Caco-2 (cell line): Measurements from ENCODE around the gene PCBP3. TPM values are rescaled to one million over a fixed set of nuclear protein-coding genes. Genes with fewer than 3 reads are reported as not detected.
"Not testable (repeated sequence)": the region's sequence is repeated elsewhere in the genome, so short reads cannot be mapped to it uniquely, and the experiment has no call there.

Experiments used
- BruUV-seq: library from RNA; stranded (reverse); fragments of 400-500 nt; replicated peaks from 2 replicates; lab custom pipeline; 2021; lab: Mats Ljungman, UMichigan
- CTCF ChIA-PET: fragments of 300-600 bp; sonication (Branson Sonifier 250); formaldehyde crosslinking; loops from one replicate; lab custom pipeline; 2022; ENCODE audit warnings: antibody characterized with exemption; lab: Charles Lee
- POLR2A ChIA-PET: fragments of 300-600 bp; sonication (Branson Sonifier 250); formaldehyde crosslinking; loops from one replicate; lab custom pipeline; 2022; ENCODE audit warnings: antibody characterized with exemption; lab: Charles Lee
- DNase-seq, 2 experiments: peaks; one replicate each; pipeline versions ENCODE4 v3.0.0 to v3.0.0-alpha.2; 2020 to 2022
- H3K27me3 ChIP-seq: replicated peaks from 2 replicates; pipeline ENCODE4 v1.6.0; 2011; ENCODE audit warnings: low read length; ENCODE audit not compliant: control insufficient read depth, insufficient read depth
- H3K36me3 ChIP-seq: 2 replicates; pipeline ENCODE4 v1.5.1; 2011; ENCODE audit warnings: low read length; ENCODE audit not compliant: control insufficient read depth, insufficient read depth
- H3K4me1 ChIP-seq: fragments of 250-450 bp; sonication (Bioruptor Pico); 2 replicates; pipeline ENCODE4 v1.5.1; 2020; ENCODE audit warnings: mild to moderate bottlenecking
- H3K4me3 ChIP-seq: 2 replicates; pipeline ENCODE4 v1.5.1; 2011; ENCODE audit warnings: low read depth, mild to moderate bottlenecking, control low read depth, low read length
- H3K9me3 ChIP-seq: fragments of 250-450 bp; sonication (Bioruptor Pico); 2 replicates; pipeline ENCODE4 v1.5.1; 2020; ENCODE audit warnings: mild to moderate bottlenecking, moderate library complexity
- H3K27ac Mint-ChIP-seq: one replicate; pipeline ENCODE4 v1.8.0; 2022; ENCODE audit warnings: mixed read lengths; ENCODE audit not compliant: unreplicated experiment
- H3K27me3 Mint-ChIP-seq: one replicate; pipeline ENCODE4 v1.8.0; 2022; ENCODE audit warnings: mixed read lengths; ENCODE audit not compliant: insufficient read depth, unreplicated experiment
- H3K36me3 Mint-ChIP-seq: one replicate; pipeline ENCODE4 v1.8.0; 2022; ENCODE audit warnings: mild to moderate bottlenecking, mixed read lengths; ENCODE audit not compliant: insufficient read depth, unreplicated experiment
- H3K4me1 Mint-ChIP-seq: one replicate; pipeline ENCODE4 v1.8.0; 2022; ENCODE audit warnings: low read depth, mixed read lengths; ENCODE audit not compliant: unreplicated experiment
- H3K4me3 Mint-ChIP-seq: one replicate; pipeline ENCODE4 v1.8.0; 2022; ENCODE audit warnings: mild to moderate bottlenecking, moderate library complexity, mixed read lengths; ENCODE audit not compliant: unreplicated experiment
- H3K9me3 Mint-ChIP-seq: one replicate; pipeline ENCODE4 v1.8.0; 2022; ENCODE audit warnings: mixed read lengths; ENCODE audit not compliant: unreplicated experiment
- intact Hi-C: fragments of 100-400 bp; cut with micrococcal nuclease; formaldehyde crosslinking; loops from one replicate; pipeline ENCODE4 v1.10.0; 2022; ENCODE audit not compliant: unreplicated experiment
- total RNA-seq: library from RNA; stranded (reverse); gene quantifications from 2 replicates; pipeline ENCODE4 v1.2.3, GENCODE V29; 2022
- TF ChIP-seq, protein P1 (sequence below), 2 experiments: fragments of 200-600 bp in 1 of 2; IDR thresholded peaks; 1 replicate in 1 of 2; 2 replicates in 1 of 2; pipeline versions ENCODE4 v1.5.1 to v1.8.0; 2011 to 2022; ENCODE audit warnings: antibody characterized with exemption in 1 of 2, control low read depth in 1 of 2, inconsistent platforms in 1 of 2, low read depth in 1 of 2, low read length in 1 of 2, mild to moderate bottlenecking in 1 of 2, moderate library complexity in 1 of 2; ENCODE audit not compliant: insufficient read depth in 1 of 2, severe bottlenecking in 1 of 2, unreplicated experiment in 1 of 2

Gene PCBP3
- total RNA-seq, 1 experiment from 2014 or later, result 0.75 TPM

DNA sequence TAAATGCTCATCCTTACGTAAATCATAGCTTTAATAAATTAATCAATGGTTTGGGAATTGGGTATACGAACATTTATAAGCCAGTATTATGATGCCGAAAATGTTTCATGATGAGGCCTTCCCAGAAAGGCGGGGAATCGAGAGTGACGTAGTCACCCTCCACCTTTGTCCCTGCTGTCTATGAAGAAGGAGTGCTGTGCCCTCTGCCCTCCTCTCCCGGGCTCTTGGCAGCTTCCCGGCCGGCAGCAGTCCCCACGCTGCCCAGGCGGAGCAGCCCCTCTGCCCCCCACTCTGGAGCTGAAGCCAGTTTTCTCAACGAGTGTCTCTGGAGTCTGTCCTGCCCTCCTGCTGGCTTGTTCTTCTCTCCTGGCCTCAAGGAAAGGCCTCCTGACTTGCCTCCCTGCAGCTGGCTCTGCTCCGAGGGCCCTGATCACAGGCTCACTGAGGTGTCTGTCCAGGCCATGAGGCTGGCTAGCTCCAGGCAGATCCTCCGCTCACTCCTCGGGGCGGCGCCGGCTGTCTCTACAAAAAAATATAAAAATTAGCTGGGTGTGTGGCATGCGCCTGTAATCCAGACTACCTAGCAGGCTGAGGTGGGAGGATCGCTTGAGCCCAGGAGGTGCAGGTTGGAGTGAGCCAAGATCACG lies 187.3 kb downstream of the PCBP3 start:
- no peaks in the 10 kb centered on the region for H3K36me3 ChIP-seq
- Mint-ChIP-seq H3K9me3 (no peaks in the 10 kb centered on the region), H3K27ac (no peak overlapping the region), H3K36me3 (no peaks in the 10 kb centered on the region), H3K4me3 (no peak overlapping the region), H3K27me3 (no peaks in the 10 kb centered on the region), H3K4me1 (no peaks in the 10 kb centered on the region)
- TF ChIP-seq, protein P1, sequence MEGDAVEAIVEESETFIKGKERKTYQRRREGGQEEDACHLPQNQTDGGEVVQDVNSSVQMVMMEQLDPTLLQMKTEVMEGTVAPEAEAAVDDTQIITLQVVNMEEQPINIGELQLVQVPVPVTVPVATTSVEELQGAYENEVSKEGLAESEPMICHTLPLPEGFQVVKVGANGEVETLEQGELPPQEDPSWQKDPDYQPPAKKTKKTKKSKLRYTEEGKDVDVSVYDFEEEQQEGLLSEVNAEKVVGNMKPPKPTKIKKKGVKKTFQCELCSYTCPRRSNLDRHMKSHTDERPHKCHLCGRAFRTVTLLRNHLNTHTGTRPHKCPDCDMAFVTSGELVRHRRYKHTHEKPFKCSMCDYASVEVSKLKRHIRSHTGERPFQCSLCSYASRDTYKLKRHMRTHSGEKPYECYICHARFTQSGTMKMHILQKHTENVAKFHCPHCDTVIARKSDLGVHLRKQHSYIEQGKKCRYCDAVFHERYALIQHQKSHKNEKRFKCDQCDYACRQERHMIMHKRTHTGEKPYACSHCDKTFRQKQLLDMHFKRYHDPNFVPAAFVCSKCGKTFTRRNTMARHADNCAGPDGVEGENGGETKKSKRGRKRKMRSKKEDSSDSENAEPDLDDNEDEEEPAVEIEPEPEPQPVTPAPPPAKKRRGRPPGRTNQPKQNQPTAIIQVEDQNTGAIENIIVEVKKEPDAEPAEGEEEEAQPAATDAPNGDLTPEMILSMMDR (IDR thresholded peaks at IDR 0.05; ENCODE audit: insufficient read depth in 1 of 2, low read depth in 1 of 2, low read length in 1 of 2, severe bottlenecking in 1 of 2, unreplicated experiment in 1 of 2), result no peak
- no peaks in the 10 kb centered on the region for H3K27me3 ChIP-seq
- intact Hi-C loops, result no loop called here
- no peaks in the 10 kb centered on the region for H3K4me1 ChIP-seq
- no peak overlapping the region for H3K4me3 ChIP-seq
- DNase-seq, result no peak
- ChIA-PET POLR2A (no interaction called here), CTCF (no interaction called here)
- no TSS peak for BruUV-seq
- H3K9me3 ChIP-seq, result no peaks in the 10 kb centered on the region

DNA sequence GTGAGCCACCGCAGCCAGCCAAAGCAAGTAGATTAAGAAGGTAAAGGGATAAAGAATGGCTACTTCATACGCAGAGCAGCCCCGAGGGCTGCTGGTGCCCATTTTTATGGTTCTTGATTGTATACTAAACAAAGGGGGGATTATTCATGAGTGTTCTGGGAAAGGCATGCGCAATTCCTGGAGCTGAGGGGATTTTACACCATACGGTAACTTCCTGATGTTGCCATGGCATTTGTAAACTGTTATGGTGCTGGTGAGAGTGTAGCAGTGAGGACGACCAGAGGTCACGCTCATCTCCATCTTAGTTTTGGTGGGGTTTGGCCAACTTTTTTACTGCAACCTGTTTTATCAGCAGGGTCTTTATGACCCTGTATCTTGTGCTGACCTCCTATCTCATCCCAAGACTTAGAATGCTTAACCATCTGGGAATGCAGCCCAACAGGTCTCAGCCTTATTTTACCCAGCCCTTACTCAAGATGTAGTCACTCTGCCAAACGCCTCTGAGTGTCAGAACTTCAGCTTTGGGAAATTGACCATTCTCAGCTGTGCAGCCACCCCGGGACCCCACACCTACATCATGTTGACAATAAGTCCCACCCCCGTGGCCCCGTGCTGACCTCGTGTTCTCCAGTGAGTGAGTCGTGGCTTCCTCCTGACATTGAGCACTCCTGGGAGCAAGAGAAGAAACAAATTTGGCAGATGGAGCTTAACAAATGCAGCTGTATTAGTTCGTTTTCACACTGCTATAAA lies 188.6 kb downstream of the PCBP3 start:
- H3K27me3 ChIP-seq, result no peaks in the 10 kb centered on the region
- TF ChIP-seq, protein P1 (IDR thresholded peaks at IDR 0.05; ENCODE audit: insufficient read depth in 1 of 2, low read depth in 1 of 2, low read length in 1 of 2, severe bottlenecking in 1 of 2, unreplicated experiment in 1 of 2), result no peak
- no peak for DNase-seq
- CTCF ChIA-PET, result interaction anchor here (1.1 kb wide), 1 partner anchor 11 kb away, joined by 3 read pairs; no protein-coding TSS in a partner anchor
- H3K27me3 Mint-ChIP-seq, result no peaks in the 10 kb centered on the region
- no peaks in the 10 kb centered on the region for H3K4me1 Mint-ChIP-seq
- H3K9me3 ChIP-seq, result no peaks in the 10 kb centered on the region
- no TSS peak for BruUV-seq
- H3K36me3 Mint-ChIP-seq, result no peaks in the 10 kb centered on the region
- intact Hi-C loops, result no loop called here
- H3K36me3 ChIP-seq, result no peaks in the 10 kb centered on the region
- no peak overlapping the region for H3K4me3 Mint-ChIP-seq
- no peak overlapping the region for H3K4me3 ChIP-seq
- H3K9me3 Mint-ChIP-seq, result no peaks in the 10 kb centered on the region
- H3K4me1 ChIP-seq, result no peaks in the 10 kb centered on the region
- POLR2A ChIA-PET, result no interaction called here
- no peak overlapping the region for H3K27ac Mint-ChIP-seq

DNA sequence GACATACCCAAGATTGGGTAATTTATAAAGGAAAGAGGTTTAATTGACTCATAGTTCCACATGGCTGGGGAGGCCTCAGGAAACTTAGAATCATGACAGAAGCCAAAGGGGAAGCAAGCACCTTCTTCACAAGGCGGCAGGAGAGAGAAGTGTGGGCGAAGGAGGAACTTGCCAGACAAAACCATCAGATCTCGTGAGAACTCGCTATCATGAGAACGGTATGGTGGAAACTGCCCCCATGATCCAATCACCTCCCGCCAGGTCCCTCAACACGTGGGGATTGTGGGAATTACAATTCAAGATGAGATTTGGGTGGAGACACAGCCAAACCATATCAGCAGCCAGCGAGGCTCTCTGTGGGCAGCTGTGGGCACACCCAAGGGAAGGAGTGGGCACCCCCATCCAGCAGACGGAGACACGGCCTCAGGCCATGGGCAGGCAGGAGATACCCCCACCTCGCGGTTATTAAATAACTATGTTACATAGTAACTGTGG lies 189.3 kb downstream of the PCBP3 start:
- intact Hi-C loops, BruUV-seq, H3K36me3 ChIP-seq, H3K36me3 Mint-ChIP-seq, H3K9me3 ChIP-seq, H3K4me3 Mint-ChIP-seq, H3K4me3 ChIP-seq, H3K27me3 ChIP-seq, POLR2A ChIA-PET, H3K27me3 Mint-ChIP-seq, H3K4me1 Mint-ChIP-seq, H3K4me1 ChIP-seq, H3K9me3 Mint-ChIP-seq, DNase-seq, H3K27ac Mint-ChIP-seq: not testable (repeated sequence)
- CTCF ChIA-PET, result interaction anchor here (1.1 kb wide), 1 partner anchor 12 kb away, joined by 3 read pairs; no protein-coding TSS in a partner anchor
